Transverse colon (tissue), 4 donors: ENCODE results near the gene MAN1B1. TPM values are rescaled to one million over a fixed set of nuclear protein-coding genes. Genes with fewer than 3 reads are reported as not detected.

Experiments
- DNase-seq: peaks from one replicate; pipeline ENCODE4 v3.0.0-alpha.2; 2019
- H3K27ac ChIP-seq, 4 donors: fragments of 200-600 bp; sonication (generic); 2 replicates each; pipeline ENCODE4 v1.5.1; 2016 to 2018; ENCODE audit warnings: inconsistent platforms in 4 of 4
- H3K27me3 ChIP-seq: fragments of 200-600 bp; sonication (generic); 2 replicates; pipeline ENCODE4 v1.5.1; 2017; ENCODE audit warnings: inconsistent platforms
- H3K36me3 ChIP-seq, 4 donors: fragments of 200-600 bp; sonication (generic); 2 replicates each; pipeline ENCODE4 v1.5.1; 2017 to 2019; ENCODE audit warnings: inconsistent platforms in 4 of 4
- H3K4me1 ChIP-seq, 4 donors: fragments of 200-600 bp; sonication (generic); 2 replicates each; pipeline ENCODE4 v1.5.1; 2017 to 2020; ENCODE audit warnings: inconsistent platforms in 4 of 4
- H3K4me3 ChIP-seq, 4 donors: fragments of 200-600 bp; sonication (generic); 1 replicate in 1 of 4; 2 replicates in 3 of 4; pipeline versions ENCODE4 v1.5.1 to v1.6.1; 2017 to 2019; ENCODE audit warnings: inconsistent platforms in 4 of 4
- H3K9me3 ChIP-seq, 2 donors: fragments of 200-600 bp; sonication (generic); 2 replicates each; pipeline ENCODE4 v1.5.1; 2017 to 2019; ENCODE audit warnings: inconsistent platforms in 2 of 2
- EP300 ChIP-seq: sonication (generic); formaldehyde crosslinking; IDR thresholded peaks from one replicate; pipeline ENCODE4 v1.6.1; 2017; ENCODE audit warnings: antibody characterized with exemption, low read depth
- POLR2A ChIP-seq: fragments of 450-650 bp; IDR thresholded peaks from one replicate; pipeline ENCODE4 v1.6.1; 2016; ENCODE audit warnings: antibody characterized with exemption, mild to moderate bottlenecking, moderate library complexity
- POLR2AphosphoS5 ChIP-seq, 3 donors: sonication (generic); formaldehyde crosslinking; IDR thresholded peaks; one replicate each; pipeline ENCODE4 v1.6.1; 2016; ENCODE audit warnings: antibody characterized with exemption in 3 of 3
- WGBS, 2 donors: methylation state at CpG; one replicate each; pipeline ENCODE4 v1.1.5; 2018; ENCODE audit warnings: low coverage in 1 of 2; 5-methylcytosine and 5-hydroxymethylcytosine counted together
- in situ Hi-C, 4 donors: fragments of 200-750 bp; cut with MboI; loops; one replicate each; pipeline versions ENCODE4 v1.15.0 to v1.15.1; 2017; ENCODE audit warnings: low sequenced_read_pairs in 3 of 4, low pct_ligation_motif_present in 1 of 4, low pct_unique_long_range_greater_than_20kb in 1 of 4
- intact Hi-C: fragments of 100-400 bp; cut with DNase I; formaldehyde crosslinking; loops from one replicate; pipeline ENCODE4 v1.15.1; 2023; ENCODE audit warnings: low total_unique reads
- total RNA-seq, 4 donors: library from RNA; depleted of rRNA; stranded (reverse); fragments of >200 nt; gene quantifications; one replicate each; pipeline ENCODE4 v1.1.0, GENCODE V29; 2016
- TF ChIP-seq, protein P1 (sequence below), 5 experiments: fragments of 200-600 bp in 3 of 5; fragments of 450-650 bp in 2 of 5; sonication (generic) in 3 of 5; IDR thresholded peaks; 1 replicate in 2 of 5; 2 replicates in 3 of 5; pipeline ENCODE4 v1.5.1; 2016 to 2017; ENCODE audit warnings: antibody characterized with exemption in 5 of 5, inconsistent platforms in 3 of 5, mild to moderate bottlenecking in 2 of 5, moderate library complexity in 1 of 5

The MAN1B1 gene
- total RNA-seq, 4 donors from 2014 or later, result 56.5 to 106 (median 70.0) TPM

DNA sequence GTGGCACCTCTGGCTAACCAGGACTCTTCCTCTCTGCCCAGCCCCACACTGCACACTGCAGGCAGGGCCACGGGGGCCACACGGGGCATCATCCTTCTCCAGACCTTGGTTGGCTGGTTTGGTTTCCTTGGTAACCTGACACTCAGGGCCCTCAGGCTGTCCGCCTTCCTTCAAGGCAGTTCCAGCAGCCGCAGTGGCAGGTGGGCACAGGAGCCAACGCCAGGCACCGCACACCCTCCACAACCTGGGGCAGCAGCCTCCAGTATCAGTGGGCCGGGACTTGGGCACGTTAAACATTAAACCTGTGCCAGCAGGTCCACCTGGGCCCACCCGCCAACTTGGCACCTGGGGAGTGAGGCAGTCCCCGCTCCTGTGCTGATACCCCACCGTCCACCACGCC lies 42.7 kb upstream of the MAN1B1 start:
- Histone ChIP-seq H3K4me3 (peak overlapping the region in 2 of 4 donors; percentile 55 to 60), H3K27ac (peak overlapping the region; percentile 31 to 75 (median 61)), H3K4me1 (peaks cover 22 to 38% (median 33%) of the 10 kb centered on the region in 4 donors), H3K27me3 (peaks cover 54% of the 10 kb centered on the region), H3K36me3 (no peaks in the 10 kb centered on the region), H3K9me3 (no peaks in the 10 kb centered on the region)
- TF ChIP-seq POLR2A, result no peak
- TF ChIP-seq EP300, result no peak
- TF ChIP-seq, protein P1, sequence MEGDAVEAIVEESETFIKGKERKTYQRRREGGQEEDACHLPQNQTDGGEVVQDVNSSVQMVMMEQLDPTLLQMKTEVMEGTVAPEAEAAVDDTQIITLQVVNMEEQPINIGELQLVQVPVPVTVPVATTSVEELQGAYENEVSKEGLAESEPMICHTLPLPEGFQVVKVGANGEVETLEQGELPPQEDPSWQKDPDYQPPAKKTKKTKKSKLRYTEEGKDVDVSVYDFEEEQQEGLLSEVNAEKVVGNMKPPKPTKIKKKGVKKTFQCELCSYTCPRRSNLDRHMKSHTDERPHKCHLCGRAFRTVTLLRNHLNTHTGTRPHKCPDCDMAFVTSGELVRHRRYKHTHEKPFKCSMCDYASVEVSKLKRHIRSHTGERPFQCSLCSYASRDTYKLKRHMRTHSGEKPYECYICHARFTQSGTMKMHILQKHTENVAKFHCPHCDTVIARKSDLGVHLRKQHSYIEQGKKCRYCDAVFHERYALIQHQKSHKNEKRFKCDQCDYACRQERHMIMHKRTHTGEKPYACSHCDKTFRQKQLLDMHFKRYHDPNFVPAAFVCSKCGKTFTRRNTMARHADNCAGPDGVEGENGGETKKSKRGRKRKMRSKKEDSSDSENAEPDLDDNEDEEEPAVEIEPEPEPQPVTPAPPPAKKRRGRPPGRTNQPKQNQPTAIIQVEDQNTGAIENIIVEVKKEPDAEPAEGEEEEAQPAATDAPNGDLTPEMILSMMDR (IDR thresholded peaks at IDR 0.05), result no peak
- TF ChIP-seq POLR2AphosphoS5 (IDR thresholded peaks at IDR 0.05), result no peak
- in situ Hi-C loops, result loop anchor here in 3 of 4 donors (10.0 to 25.0 kb wide), 2 partner anchors 257 to 259 kb away; partner anchors contain the start of genes CCDC183 (in 2 of the 3) and TMEM141 (in 2 of the 3)
- DNase-seq, result no peak
- WGBS, 2 donors, result 49% methylated on average over 12 of the region's 12 CpGs; no CpG with 5 or more reads in 1 of the 2 donors
- intact Hi-C loops, result no loop called here

DNA sequence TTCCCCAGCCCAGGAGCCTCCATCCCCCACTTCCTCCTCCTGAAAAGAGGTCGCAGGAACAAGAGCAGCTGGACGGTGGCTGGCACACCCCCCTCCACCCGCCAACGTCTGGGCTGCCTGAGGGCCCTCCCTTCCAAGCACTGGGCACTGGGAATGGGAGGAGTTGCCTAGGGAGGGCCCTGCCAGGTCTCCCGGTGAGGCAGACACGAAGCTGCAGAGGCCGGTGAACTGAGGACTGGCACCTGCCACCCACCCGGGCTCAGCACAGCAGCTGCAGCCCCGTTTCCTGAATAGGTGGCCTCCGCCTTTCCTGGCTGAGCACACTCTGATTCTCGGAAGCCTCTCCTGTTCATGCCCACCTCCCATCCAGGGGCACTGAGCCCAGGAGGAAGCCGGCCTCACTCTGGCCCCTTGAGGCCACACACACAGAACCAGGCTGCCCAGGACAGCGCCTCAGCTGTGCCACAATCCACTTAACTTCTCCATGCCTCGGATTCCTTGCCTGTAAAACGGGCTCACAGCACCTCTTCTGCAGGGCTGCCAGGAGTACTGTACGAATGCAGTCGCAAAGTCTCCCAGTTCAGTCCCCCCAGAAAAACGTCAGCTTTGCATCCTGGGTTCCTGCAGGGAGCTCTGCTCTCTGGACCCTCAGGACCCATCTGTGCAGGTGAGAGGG lies 42.1 kb upstream of the MAN1B1 start:
- TF ChIP-seq POLR2AphosphoS5 (IDR thresholded peaks at IDR 0.05) (peak; percentile 40 to 60 (median 56)), POLR2A (peak; percentile 33), EP300 (no peak)
- TF ChIP-seq, protein P1 (IDR thresholded peaks at IDR 0.05), result no peak
- Histone ChIP-seq H3K27ac (peak overlapping the region; percentile 56 to 75 (median 64)), H3K36me3 (no peaks in the 10 kb centered on the region), H3K27me3 (peaks cover 60% of the 10 kb centered on the region), H3K9me3 (no peaks in the 10 kb centered on the region), H3K4me1 (peaks cover 22 to 38% (median 33%) of the 10 kb centered on the region in 4 donors), H3K4me3 (peak overlapping the region in 3 of 4 donors; percentile 46 to 60 (median 55))
- 24% methylated on average over 12 of the region's 18 CpGs; no CpG with 5 or more reads in 1 of the 2 donors for WGBS, 2 donors
- peak; percentile 67 for DNase-seq
- in situ Hi-C loops, result loop anchor here in 3 of 4 donors (10.0 to 25.0 kb wide), 2 partner anchors 257 to 260 kb away; partner anchors contain the start of genes CCDC183 (in 2 of the 3) and TMEM141 (in 2 of the 3)
- intact Hi-C loops, result no loop called here

DNA sequence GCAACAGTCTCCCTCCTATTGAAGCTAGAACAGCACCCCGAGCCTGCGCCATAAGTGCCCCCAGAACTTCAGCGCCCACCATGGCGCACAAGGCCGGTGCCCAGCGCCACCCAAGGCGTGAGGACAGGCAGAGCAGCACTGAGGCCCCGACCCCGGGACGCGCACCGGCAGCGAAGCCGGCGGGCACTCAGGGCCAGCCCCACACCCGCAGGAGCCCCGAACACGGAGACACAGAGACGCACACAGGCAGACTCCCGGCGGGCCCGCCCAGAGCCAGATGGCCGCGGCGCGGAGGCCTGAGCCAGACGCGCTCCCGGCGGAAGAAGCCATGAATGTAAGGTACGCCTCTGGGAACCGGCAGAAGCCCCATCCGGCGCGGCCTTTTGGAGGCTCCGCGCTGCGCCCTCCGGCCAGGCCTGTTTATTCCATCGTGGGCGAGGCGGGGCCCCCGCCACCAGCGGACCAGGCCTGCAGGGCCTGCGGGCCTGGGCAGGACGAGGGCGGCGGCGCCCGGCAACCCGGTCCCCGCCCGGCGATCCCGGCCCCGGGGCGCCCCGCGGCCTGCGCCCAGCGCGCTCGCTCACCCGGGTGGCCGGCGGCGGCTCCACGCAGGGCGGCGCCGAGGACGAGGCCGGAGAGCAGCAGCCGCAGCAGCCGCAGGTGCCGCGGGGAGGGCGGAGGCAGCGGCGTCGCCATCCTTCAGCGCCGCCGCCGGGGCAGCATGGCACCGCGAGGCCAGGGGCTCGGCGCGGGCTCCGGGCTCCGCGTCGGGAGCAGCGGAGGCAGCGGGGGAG lies 41.3 kb upstream of the MAN1B1 start:
- Histone ChIP-seq H3K4me1 (peaks cover 22 to 38% (median 33%) of the 10 kb centered on the region in 4 donors), H3K36me3 (no peaks in the 10 kb centered on the region), H3K27ac (peak overlapping the region; percentile 56 to 75 (median 64)), H3K9me3 (no peaks in the 10 kb centered on the region), H3K27me3 (peaks cover 62% of the 10 kb centered on the region), H3K4me3 (peak overlapping the region; percentile 16 to 60 (median 50))
- WGBS, 2 donors, result 2% methylated on average over 33 of the region's 96 CpGs; no CpG with 5 or more reads in 1 of the 2 donors
- no peak for TF ChIP-seq POLR2A
- peak in 1 of 3 donors; percentile 11 for TF ChIP-seq POLR2AphosphoS5 (IDR thresholded peaks at IDR 0.05)
- DNase-seq, result no peak
- intact Hi-C loops (loop anchor here (2.0 kb wide), 1 partner anchor 23 kb away; no protein-coding TSS in a partner anchor), in situ Hi-C loops (loop anchor here in 3 of 4 donors (10.0 to 25.0 kb wide), 2 partner anchors 258 to 261 kb away; partner anchors contain the start of genes CCDC183 (in 2 of the 3) and TMEM141 (in 2 of the 3))

DNA sequence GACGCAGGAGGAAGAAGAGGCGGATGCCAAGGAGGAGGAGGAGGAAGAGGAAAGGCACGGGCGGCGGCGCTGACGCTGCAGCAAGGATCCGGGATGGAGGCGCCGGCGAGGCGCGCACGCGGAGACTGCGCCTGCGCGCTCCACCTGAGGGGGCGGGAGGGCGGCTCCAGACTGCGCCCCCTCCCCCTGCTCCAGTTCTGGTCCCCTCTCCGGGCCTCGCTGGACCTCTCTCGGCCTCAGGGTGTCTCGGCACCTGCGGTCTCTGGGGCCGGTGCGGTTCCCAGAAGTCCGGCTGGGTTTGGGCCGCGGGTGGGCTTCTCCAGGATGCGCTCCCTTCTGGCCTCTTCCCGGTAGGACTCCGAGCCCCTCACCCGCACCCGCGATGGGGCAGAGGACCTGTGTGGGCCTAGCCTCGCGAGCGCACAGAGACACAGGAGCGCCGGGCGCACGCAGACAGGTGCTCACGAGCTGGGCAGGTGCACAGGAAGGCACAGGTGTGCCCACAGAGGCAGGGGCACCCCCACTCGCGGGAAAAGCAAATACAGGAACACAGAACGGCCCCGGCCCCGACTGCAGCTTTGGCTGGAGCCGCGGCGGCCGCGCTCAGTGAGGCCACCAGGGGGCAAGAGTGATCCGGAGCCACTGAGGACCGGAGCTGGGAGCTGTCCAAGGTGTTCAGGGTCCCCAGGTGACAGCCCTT lies 40.5 kb upstream of the MAN1B1 start, which contains the start of gene NPDC1:
NPDC1 (minus strand) TSS at position 90 of the 700 bp plus-strand sequence. CDS start 188 bp downstream, outside the sequence.
- Histone ChIP-seq H3K27ac (peak within 1 kb of the TSS; percentile 56 to 75 (median 64)), H3K4me3 (peak within 1 kb of the TSS; percentile 16 to 60 (median 50)), H3K36me3 (no peaks in the 10 kb centered on the region), H3K9me3 (no peaks in the 10 kb centered on the region), H3K27me3 (peaks cover 64% of the 10 kb centered on the region), H3K4me1 (peaks cover 22 to 38% (median 33%) of the 10 kb centered on the region in 4 donors)
- intact Hi-C loops, result loop anchor here (2.0 kb wide), 1 partner anchor 23 kb away; no protein-coding TSS in a partner anchor
- in situ Hi-C loops, result loop anchor here in 3 of 4 donors (10.0 to 25.0 kb wide), 2 partner anchors 259 to 261 kb away; partner anchors contain the start of genes CCDC183 (in 2 of the 3) and TMEM141 (in 2 of the 3)
- WGBS, 2 donors, result 3% methylated on average over 42 of the region's 57 CpGs; no CpG with 5 or more reads in 1 of the 2 donors
- peak; percentile 86 for DNase-seq
- TF ChIP-seq POLR2A (no peak), POLR2AphosphoS5 (IDR thresholded peaks at IDR 0.05) (peak in 1 of 3 donors; percentile 25)
- TF ChIP-seq, protein P1 (IDR thresholded peaks at IDR 0.05), result peak; percentile 85 to 94 (median 92)
